IMR-90 (cell line): ENCODE measurements around the gene NOX3. TPM values are rescaled to one million over a fixed set of nuclear protein-coding genes. Genes with fewer than 3 reads are reported as not detected.
A peak's percentile ranks its signal among the peaks of the same experiment; 100 is the strongest.

Source experiments
- ATAC-seq: fragments of 200-7000 bp; cut with Tn5 transposase; 2 replicates; pipeline ENCODE4 v1.9.1; 2020; ENCODE audit warnings: low read depth, mild to moderate bottlenecking, moderate library complexity
- BruUV-seq: library from RNA; stranded (reverse); fragments of 400-500 nt; replicated peaks from 2 replicates; lab custom pipeline; 2021; lab: Mats Ljungman, UMichigan
- CTCF ChIA-PET: fragments of 300-600 bp; formaldehyde crosslinking; extraction: SDS; loops from one replicate; lab custom pipeline; 2021; ENCODE audit warnings: antibody characterized with exemption; lab: Yijun Ruan, JAX
- POLR2A ChIA-PET: fragments of 300-600 bp; sonication (Branson Sonifier 250); formaldehyde crosslinking; loops from one replicate; lab custom pipeline; 2022; ENCODE audit warnings: antibody characterized with exemption; ENCODE audit not compliant: unreplicated experiment; lab: Charles Lee
- DNase-seq: peaks from one replicate; pipeline ENCODE4 v3.0.0; 2013
- H2AFZ ChIP-seq: replicated peaks from 2 replicates; pipeline ENCODE3; 2013; ENCODE audit warnings: low read length, mild to moderate bottlenecking; ENCODE audit not compliant: poor library complexity
- H2AK5ac ChIP-seq: 2 replicates; pipeline ENCODE4 v1.6.1; 2013; ENCODE audit warnings: low read depth, low read length, inconsistent platforms
- H2AK9ac ChIP-seq: replicated peaks from 2 replicates; pipeline ENCODE3; 2013; ENCODE audit warnings: mild to moderate bottlenecking, low read depth, low read length, moderate library complexity; ENCODE audit not compliant: poor library complexity
- H2BK120ac ChIP-seq: 2 replicates; pipeline ENCODE4 v1.6.1; 2013; ENCODE audit warnings: low read depth, low read length, inconsistent platforms
- H2BK15ac ChIP-seq: 3 replicates; pipeline ENCODE4 v1.6.1; 2013; ENCODE audit warnings: low read depth, low read length, inconsistent platforms
- H2BK20ac ChIP-seq: 2 replicates; pipeline ENCODE4 v1.6.1; 2013; ENCODE audit warnings: low read depth, mild to moderate bottlenecking, inconsistent platforms, low read length, moderate library complexity
- H2BK5ac ChIP-seq: 2 replicates; pipeline ENCODE4 v1.6.1; 2013; ENCODE audit warnings: mild to moderate bottlenecking, low read depth, low read length, inconsistent platforms; ENCODE audit not compliant: poor library complexity, severe bottlenecking
- H3K14ac ChIP-seq: replicated peaks from 2 replicates; pipeline ENCODE4 v1.6.1; 2013; ENCODE audit warnings: low read depth, low read length, inconsistent platforms
- H3K18ac ChIP-seq: 2 replicates; pipeline ENCODE4 v1.6.1; 2013; ENCODE audit warnings: low read depth, low read length, control low read depth
- H3K23ac ChIP-seq: 2 replicates; pipeline ENCODE4 v1.6.1; 2013; ENCODE audit warnings: low read depth, low read length, inconsistent platforms
- H3K27ac ChIP-seq: 2 replicates; pipeline ENCODE4 v1.5.1; 2013; ENCODE audit warnings: mild to moderate bottlenecking, control low read depth, low read length; ENCODE audit not compliant: insufficient read depth
- H3K27me3 ChIP-seq: 2 replicates; pipeline ENCODE4 v1.6.1; 2013; ENCODE audit warnings: low read length; ENCODE audit not compliant: control insufficient read depth, insufficient read depth
- H3K36me3 ChIP-seq: 2 replicates; pipeline ENCODE4 v1.6.1; 2013; ENCODE audit warnings: low read length, mixed read lengths; ENCODE audit not compliant: control insufficient read depth, insufficient read depth
- H3K4ac ChIP-seq: 2 replicates; pipeline ENCODE4 v1.6.1; 2013; ENCODE audit warnings: low read depth, low read length, inconsistent platforms
- H3K4me1 ChIP-seq: 2 replicates; pipeline ENCODE4 v1.6.1; 2013; ENCODE audit warnings: low read length, mixed read lengths; ENCODE audit not compliant: control insufficient read depth, insufficient read depth
- H3K4me2 ChIP-seq: 2 replicates; pipeline ENCODE4 v1.6.1; 2013; ENCODE audit warnings: low read depth, mild to moderate bottlenecking, control low read depth, low read length, moderate library complexity
- H3K4me3 ChIP-seq: 2 replicates; pipeline ENCODE4 v1.5.1; 2013; ENCODE audit warnings: low read depth, mild to moderate bottlenecking, control low read depth, low read length, moderate library complexity; ENCODE audit not compliant: insufficient read depth
- H3K56ac ChIP-seq: 2 replicates; pipeline ENCODE4 v1.6.1; 2013; ENCODE audit warnings: low read length, inconsistent platforms; ENCODE audit not compliant: insufficient read depth; ENCODE audit errors: extremely low read depth
- H3K79me1 ChIP-seq, 2 experiments: 2 replicates each; pipeline ENCODE4 v1.6.1; 2013; ENCODE audit warnings: low read length in 2 of 2, inconsistent platforms in 1 of 2, low read depth in 1 of 2
- H3K9ac ChIP-seq: 2 replicates; pipeline ENCODE4 v1.6.1; 2013; ENCODE audit warnings: low read depth, low read length, control low read depth
- H3K9me1 ChIP-seq: 2 replicates; pipeline ENCODE4 v1.6.1; 2013; ENCODE audit warnings: low read length, inconsistent platforms; ENCODE audit not compliant: insufficient read depth
- H3K9me3 ChIP-seq: 2 replicates; pipeline ENCODE4 v1.6.1; 2013; ENCODE audit warnings: low read length; ENCODE audit not compliant: control insufficient read depth, insufficient read depth
- H4K20me1 ChIP-seq: 2 replicates; pipeline ENCODE4 v1.6.1; 2013; ENCODE audit warnings: low read length, inconsistent platforms; ENCODE audit not compliant: insufficient read depth
- H4K5ac ChIP-seq: 2 replicates; pipeline ENCODE4 v1.6.1; 2013; ENCODE audit warnings: mild to moderate bottlenecking, low read depth, low read length, control low read depth
- H4K8ac ChIP-seq, 2 experiments: 2 replicates each; pipeline ENCODE4 v1.6.1; 2013; ENCODE audit warnings: low read depth in 2 of 2, low read length in 2 of 2, control low read depth in 1 of 2, inconsistent platforms in 1 of 2
- H4K91ac ChIP-seq: 2 replicates; pipeline ENCODE4 v1.6.1; 2013; ENCODE audit warnings: low read depth, low read length, inconsistent platforms; ENCODE audit not compliant: insufficient read depth
- BHLHE40 ChIP-seq: fragments of 150-350 bp; IDR thresholded peaks from 2 replicates; pipeline ENCODE4 v1.6.1; 2016; ENCODE audit warnings: mild to moderate bottlenecking, low read depth, low read length
- CHD1 ChIP-seq: IDR thresholded peaks from 2 replicates; pipeline ENCODE4 v1.6.1; 2012; ENCODE audit warnings: low read depth, low read length, improper control_type of control experiment
- FOS ChIP-seq: fragments of 150-350 bp; IDR thresholded peaks from 2 replicates; pipeline ENCODE4 v1.6.1; 2016; ENCODE audit warnings: low read depth, low read length
- MAZ ChIP-seq: IDR thresholded peaks from 2 replicates; pipeline ENCODE4 v1.6.1; 2012; ENCODE audit warnings: low read depth, mild to moderate bottlenecking, low read length, improper control_type of control experiment, moderate library complexity, borderline replicate concordance
- MXI1 ChIP-seq: IDR thresholded peaks from 2 replicates; pipeline ENCODE4 v1.6.1; 2012; ENCODE audit warnings: low read depth, mild to moderate bottlenecking, low read length, moderate library complexity, borderline replicate concordance
- NFE2L2 ChIP-seq: fragments of 150-350 bp; IDR thresholded peaks from 2 replicates; pipeline ENCODE4 v1.6.1; 2016; ENCODE audit warnings: low read depth, mild to moderate bottlenecking, low read length
- POLR2A ChIP-seq: IDR thresholded peaks from 2 replicates; pipeline ENCODE4 v1.6.1; 2012; ENCODE audit warnings: mild to moderate bottlenecking, low read depth, low read length
- RAD21 ChIP-seq: IDR thresholded peaks from 2 replicates; pipeline ENCODE4 v1.6.1; 2012; ENCODE audit warnings: low read length, improper control_type of control experiment
- RCOR1 ChIP-seq: IDR thresholded peaks from 2 replicates; pipeline ENCODE4 v1.6.1; 2012; ENCODE audit warnings: mild to moderate bottlenecking, low read length, improper control_type of control experiment; ENCODE audit not compliant: insufficient replicate concordance
- WGBS, 2 experiments: methylation state at CpG; one replicate each; pipeline versions ENCODE4 v1.1.5 to v1.1.7; 2013; ENCODE audit warnings: missing lambda C conversion rate in 2 of 2; ENCODE audit not compliant: insufficient read length in 1 of 2; ENCODE audit errors: extremely low coverage in 2 of 2; 5-methylcytosine and 5-hydroxymethylcytosine counted together
- dilution Hi-C: fragments of 300-500 bp; cut with HindIII; formaldehyde crosslinking; loops from one replicate; pipeline ENCODE4 v1.14.3; 2018; ENCODE audit warnings: low sequenced_read_pairs; ENCODE audit not compliant: unreplicated experiment
- in situ Hi-C: fragments of 300-500 bp; cut with MboI; formaldehyde crosslinking; loops from 3 replicates; pipeline ENCODE4 v1.14.3; 2019; ENCODE audit warnings: low sequenced_read_pairs, inconsistent platforms, mixed read lengths
- intact Hi-C: fragments of 100-400 bp; cut with micrococcal nuclease; formaldehyde crosslinking; loops from 2 replicates; pipeline ENCODE4 v1.10.0; 2022
- polyA plus RNA-seq, 3 experiments: library from polyadenylated mRNA; depleted of rRNA; stranded (reverse); fragments of >200 nt; gene quantifications; 2 replicates each; pipeline ENCODE4 v1.2.3, GENCODE V29; 2012; ENCODE audit warnings: low replicate concordance in 1 of 3
- total RNA-seq: library from RNA; depleted of rRNA; stranded (reverse); fragments of >200 nt; gene quantifications from 2 replicates; pipeline ENCODE4 v1.2.3, GENCODE V29; 2012
- TF ChIP-seq, protein P1 (sequence below): fragments of 150-350 bp; IDR thresholded peaks from 2 replicates; pipeline ENCODE4 v1.6.1; 2017; ENCODE audit warnings: mild to moderate bottlenecking, antibody characterized with exemption, low read length, low read depth
- TF ChIP-seq, protein P2 (sequence below): fragments of 150-350 bp; IDR thresholded peaks from 2 replicates; pipeline ENCODE4 v1.6.1; 2016; ENCODE audit warnings: low read depth, mild to moderate bottlenecking, low read length, moderate library complexity, borderline replicate concordance
- TF ChIP-seq, protein P3 (sequence below): conservative IDR thresholded peaks from 2 replicates; pipeline ENCODE4 v1.5.1; 2012; ENCODE audit warnings: mild to moderate bottlenecking, low read depth, low read length, improper control_type of control experiment

The NOX3 gene
- total and polyA plus RNA-seq, 2 of the 4 experiments (the other 2 are of a cell fraction), result not detected

DNA sequence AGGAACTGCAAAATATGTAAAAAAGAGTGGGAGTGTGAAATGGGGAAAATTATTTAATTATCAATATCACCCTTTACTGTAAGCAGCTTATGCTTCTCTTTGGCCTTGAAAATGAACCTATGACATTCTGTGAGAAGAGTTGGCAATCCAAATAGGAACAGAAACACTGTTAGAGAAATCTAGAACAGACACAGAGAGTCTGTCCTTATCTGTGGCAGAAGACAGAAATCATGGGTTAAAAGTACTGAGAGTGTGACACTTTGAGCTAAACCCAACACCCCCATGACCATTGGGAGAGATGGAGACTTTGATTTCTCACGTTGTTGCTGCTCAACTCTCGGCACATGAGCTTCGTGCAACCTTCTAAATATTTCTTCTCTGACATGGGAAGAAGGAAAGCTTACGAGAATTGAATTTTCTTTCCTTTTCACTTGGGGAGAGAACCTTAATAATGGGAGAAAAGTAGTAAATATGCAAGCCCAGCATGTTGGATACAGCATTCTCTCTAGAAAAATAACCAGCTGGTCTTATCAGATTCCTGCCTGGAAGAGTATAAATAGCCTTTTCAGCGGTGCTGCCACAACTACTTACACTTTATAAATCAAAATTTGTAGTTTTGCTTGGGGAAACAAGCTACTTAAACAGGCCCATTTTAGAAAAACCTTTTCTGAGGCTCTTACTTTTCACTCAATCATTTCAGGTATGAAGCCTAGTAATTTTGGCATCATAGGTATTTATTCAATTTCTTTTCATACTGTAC is 49.4 kb upstream of the NOX3 start:
- peak overlapping the region; percentile 82 for H2BK5ac ChIP-seq
- 0 out of 2 replicates have a peak overlapping the region, but pooled peaks have one; percentile 38 for H3K14ac ChIP-seq
- TF ChIP-seq, protein P1, sequence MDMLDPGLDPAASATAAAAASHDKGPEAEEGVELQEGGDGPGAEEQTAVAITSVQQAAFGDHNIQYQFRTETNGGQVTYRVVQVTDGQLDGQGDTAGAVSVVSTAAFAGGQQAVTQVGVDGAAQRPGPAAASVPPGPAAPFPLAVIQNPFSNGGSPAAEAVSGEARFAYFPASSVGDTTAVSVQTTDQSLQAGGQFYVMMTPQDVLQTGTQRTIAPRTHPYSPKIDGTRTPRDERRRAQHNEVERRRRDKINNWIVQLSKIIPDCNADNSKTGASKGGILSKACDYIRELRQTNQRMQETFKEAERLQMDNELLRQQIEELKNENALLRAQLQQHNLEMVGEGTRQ, result no peak
- no peak for TF ChIP-seq RCOR1
- TF ChIP-seq RAD21, result no peak
- TF ChIP-seq MAZ, result no peak
- TF ChIP-seq, protein P2, sequence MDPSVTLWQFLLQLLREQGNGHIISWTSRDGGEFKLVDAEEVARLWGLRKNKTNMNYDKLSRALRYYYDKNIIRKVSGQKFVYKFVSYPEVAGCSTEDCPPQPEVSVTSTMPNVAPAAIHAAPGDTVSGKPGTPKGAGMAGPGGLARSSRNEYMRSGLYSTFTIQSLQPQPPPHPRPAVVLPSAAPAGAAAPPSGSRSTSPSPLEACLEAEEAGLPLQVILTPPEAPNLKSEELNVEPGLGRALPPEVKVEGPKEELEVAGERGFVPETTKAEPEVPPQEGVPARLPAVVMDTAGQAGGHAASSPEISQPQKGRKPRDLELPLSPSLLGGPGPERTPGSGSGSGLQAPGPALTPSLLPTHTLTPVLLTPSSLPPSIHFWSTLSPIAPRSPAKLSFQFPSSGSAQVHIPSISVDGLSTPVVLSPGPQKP, result no peak
- no peak for TF ChIP-seq MXI1
- TF ChIP-seq CHD1, result no peak
- TF ChIP-seq POLR2A, result no peak
- TF ChIP-seq, protein P3, sequence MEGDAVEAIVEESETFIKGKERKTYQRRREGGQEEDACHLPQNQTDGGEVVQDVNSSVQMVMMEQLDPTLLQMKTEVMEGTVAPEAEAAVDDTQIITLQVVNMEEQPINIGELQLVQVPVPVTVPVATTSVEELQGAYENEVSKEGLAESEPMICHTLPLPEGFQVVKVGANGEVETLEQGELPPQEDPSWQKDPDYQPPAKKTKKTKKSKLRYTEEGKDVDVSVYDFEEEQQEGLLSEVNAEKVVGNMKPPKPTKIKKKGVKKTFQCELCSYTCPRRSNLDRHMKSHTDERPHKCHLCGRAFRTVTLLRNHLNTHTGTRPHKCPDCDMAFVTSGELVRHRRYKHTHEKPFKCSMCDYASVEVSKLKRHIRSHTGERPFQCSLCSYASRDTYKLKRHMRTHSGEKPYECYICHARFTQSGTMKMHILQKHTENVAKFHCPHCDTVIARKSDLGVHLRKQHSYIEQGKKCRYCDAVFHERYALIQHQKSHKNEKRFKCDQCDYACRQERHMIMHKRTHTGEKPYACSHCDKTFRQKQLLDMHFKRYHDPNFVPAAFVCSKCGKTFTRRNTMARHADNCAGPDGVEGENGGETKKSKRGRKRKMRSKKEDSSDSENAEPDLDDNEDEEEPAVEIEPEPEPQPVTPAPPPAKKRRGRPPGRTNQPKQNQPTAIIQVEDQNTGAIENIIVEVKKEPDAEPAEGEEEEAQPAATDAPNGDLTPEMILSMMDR, result no peak
- no peak for TF ChIP-seq BHLHE40
- TF ChIP-seq FOS, result no peak
- no peak for TF ChIP-seq NFE2L2
- peak overlapping the region; percentile 45; the same call in 1 of the 3 replicates for H2BK15ac ChIP-seq
- no peaks in the 10 kb centered on the region for H3K27me3 ChIP-seq
- DNase-seq, result peak; percentile 33
- intact Hi-C loops, result no loop called here
- peak overlapping the region; percentile 91 for H3K4me2 ChIP-seq
- H4K5ac ChIP-seq, result peak overlapping the region; percentile 99
- 0 out of 2 replicates have a peak, but pooled peaks cover 2% of the 10 kb centered on the region for H3K9me1 ChIP-seq
- H2BK120ac ChIP-seq, result peak overlapping the region; percentile 28; the same call in 1 of the 2 replicates
- BruUV-seq, result no TSS peak
- POLR2A ChIA-PET, result no interaction called here
- ATAC-seq, result peak; percentile 46
- dilution Hi-C loops, result no loop called here
- H3K9me3 ChIP-seq, result no peaks in the 10 kb centered on the region
- no peak overlapping the region for H2AFZ ChIP-seq
- H3K56ac ChIP-seq, result no peak overlapping the region
- peaks cover 9% of the 10 kb centered on the region for H3K4me1 ChIP-seq
- whole genome bisulfite sequencing, 2 experiments, result no CpG with 5 or more reads among the region's 5 CpGs
- H4K91ac ChIP-seq, result no peak overlapping the region
- H3K4ac ChIP-seq, result peak overlapping the region; percentile 10
- H2AK5ac ChIP-seq, result no peak overlapping the region
- no peak overlapping the region for H2AK9ac ChIP-seq
- H3K18ac ChIP-seq, result peak overlapping the region; percentile 100
- peak overlapping the region; percentile 74; the same call in 1 of the 2 replicates for H3K27ac ChIP-seq
- H3K23ac ChIP-seq, result peak overlapping the region; percentile 19; the same call in 1 of the 2 replicates
- H3K36me3 ChIP-seq, result no peaks in the 10 kb centered on the region
- peak overlapping the region; percentile 56 for H3K9ac ChIP-seq
- no peaks in the 10 kb centered on the region for H4K20me1 ChIP-seq
- H3K79me1 ChIP-seq, result no peaks in the 10 kb centered on the region
- CTCF ChIA-PET, result interaction anchor here (0.8 kb wide), 1 partner anchor 15 kb away, joined by 3 read pairs; no protein-coding TSS in a partner anchor
- in situ Hi-C loops, result no loop called here
- peak overlapping the region; percentile 77; the same call in 1 of the 2 replicates for H2BK20ac ChIP-seq
- H3K4me3 ChIP-seq, result no peak overlapping the region
- H4K8ac ChIP-seq, result peak overlapping the region in 1 of 2 experiments; percentile 88; a peak in 2 of 4 replicates
